GM12892 (cell line): ENCODE data around the gene TUG1.

Source experiments
- POLR2A ChIP-seq: IDR thresholded peaks from 2 replicates; pipeline ENCODE4 v1.6.1; 2011; ENCODE audit warnings: low read depth, low read length, control low read depth
- POLR2AphosphoS5 ChIP-seq: IDR thresholded peaks from 2 replicates; pipeline ENCODE4 v1.6.1; 2011; ENCODE audit warnings: low read depth, low read length, control low read depth
- TAF1 ChIP-seq: IDR thresholded peaks from 2 replicates; pipeline ENCODE4 v1.6.1; 2011; ENCODE audit warnings: low read depth, mild to moderate bottlenecking, control low read depth, low read length, borderline replicate concordance

GRCh38 chr22:30947816-30948454, 21.1 kb upstream of the TUG1 start:
- TF ChIP-seq POLR2A (no peak), POLR2AphosphoS5 (no peak), TAF1 (no peak)
